Measurements from ENCODE around the gene DTD2. TPM values are rescaled to one million over a fixed set of nuclear protein-coding genes. Genes with fewer than 3 reads are reported as not detected.

The DTD2 gene
- total RNA-seq, 3 donors from 2014 or later (not counting 1 experiment from before 2014, with no cell fraction given) = 6.6 to 11.9 (median 7.4) TPM

DNA sequence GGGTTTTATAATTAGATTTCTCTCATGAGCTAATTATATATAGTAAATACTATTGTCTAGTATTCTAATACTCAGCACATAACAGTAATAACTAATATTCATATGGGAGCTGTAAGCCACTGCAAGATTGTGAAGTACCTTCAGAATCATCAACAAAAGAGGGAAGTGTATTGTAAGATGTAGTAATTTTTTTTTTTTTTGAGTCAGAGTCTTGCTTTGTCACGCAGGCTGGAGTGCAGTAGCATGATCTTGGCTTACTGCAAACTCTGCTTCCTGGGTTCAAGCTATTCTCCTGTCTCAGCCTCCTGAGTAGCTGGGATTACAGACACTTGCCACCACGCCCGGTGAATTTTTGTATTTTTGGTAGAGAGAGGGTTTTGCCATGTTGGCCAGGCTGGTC, 27.4 kb upstream of the DTD2 start:
- Histone ChIP-seq H3K27ac (ENCODE audit: low read length) (no peak overlapping the region), H3K27me3 (ENCODE audit: control insufficient read depth, insufficient read depth, low read length) (no peaks in the 10 kb centered on the region), H3K4me1 (ENCODE audit: control insufficient read depth, insufficient read depth, low read length) (no peaks in the 10 kb centered on the region), H3K9me3 (ENCODE audit: control insufficient read depth, insufficient read depth, low read length) (no peaks in the 10 kb centered on the region), H3K4me3 (ENCODE audit: low read length) (no peak overlapping the region), H3K36me3 (ENCODE audit: control insufficient read depth, insufficient read depth, low read length) (no peaks in the 10 kb centered on the region)
- Mint-ChIP-seq H3K4me1 (no peaks in the 10 kb centered on the region), H3K27me3 (ENCODE audit: low read depth in 2 of 2) (peaks cover 15 to 18% of the 10 kb centered on the region in 2 donors), H3K4me3 (no peak overlapping the region), H3K9me3 (no peaks in the 10 kb centered on the region), H3K27ac (no peak overlapping the region), H3K36me3 (no peaks in the 10 kb centered on the region)
- no peak for DNase-seq
- no peak for TF ChIP-seq CTCF (IDR thresholded peaks at IDR 0.05)
- WGBS (ENCODE audit: insufficient coverage) = 64% methylated on average over 2 of the region's 3 CpGs
- peak in 1 of 3 donors; percentile 53 for ATAC-seq
- intact Hi-C loops (cut with micrococcal nuclease) = no loop called here

DNA sequence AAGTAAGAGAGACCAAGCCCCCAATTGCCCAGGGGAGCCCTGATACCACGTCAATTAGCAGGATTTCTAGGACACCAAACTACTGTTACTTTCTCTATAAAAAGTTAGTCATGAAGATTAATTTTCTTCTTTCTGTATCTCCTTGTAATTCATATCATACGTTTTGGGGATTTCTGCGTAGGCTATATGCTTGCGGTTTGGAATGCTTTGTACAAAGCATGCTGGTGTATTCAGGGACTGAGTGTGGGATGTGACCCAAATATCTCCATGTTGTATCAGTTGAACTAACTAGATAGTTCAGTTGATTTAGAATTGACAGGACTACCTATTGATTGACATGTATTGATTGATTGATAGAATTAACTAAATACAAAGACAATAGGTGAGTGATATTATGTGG, 22.9 kb upstream of the DTD2 start:
- no peak overlapping the region for H3K27ac ChIP-seq (ENCODE audit: low read length)
- Mint-ChIP-seq H3K4me3 (no peak overlapping the region), H3K9me3 (no peaks in the 10 kb centered on the region), H3K36me3 (no peaks in the 10 kb centered on the region), H3K27me3 (ENCODE audit: low read depth in 2 of 2) (peaks cover 10 to 26% of the 10 kb centered on the region in 2 donors), H3K27ac (no peak overlapping the region), H3K4me1 (no peaks in the 10 kb centered on the region)
- H3K4me3 ChIP-seq (ENCODE audit: low read length) = no peak overlapping the region
- intact Hi-C loops (cut with micrococcal nuclease) = no loop called here
- WGBS (ENCODE audit: insufficient coverage) = 64% methylated on average over 3 of the region's 4 CpGs
- H3K36me3 ChIP-seq (ENCODE audit: control insufficient read depth, insufficient read depth, low read length) = no peaks in the 10 kb centered on the region
- no peaks in the 10 kb centered on the region for H3K9me3 ChIP-seq (ENCODE audit: control insufficient read depth, insufficient read depth, low read length)
- DNase-seq = no peak
- no peak for ATAC-seq
- no peaks in the 10 kb centered on the region for H3K4me1 ChIP-seq (ENCODE audit: control insufficient read depth, insufficient read depth, low read length)
- peaks cover 2% of the 10 kb centered on the region for H3K27me3 ChIP-seq (ENCODE audit: control insufficient read depth, insufficient read depth, low read length)
- no peak for TF ChIP-seq CTCF (IDR thresholded peaks at IDR 0.05)

DNA sequence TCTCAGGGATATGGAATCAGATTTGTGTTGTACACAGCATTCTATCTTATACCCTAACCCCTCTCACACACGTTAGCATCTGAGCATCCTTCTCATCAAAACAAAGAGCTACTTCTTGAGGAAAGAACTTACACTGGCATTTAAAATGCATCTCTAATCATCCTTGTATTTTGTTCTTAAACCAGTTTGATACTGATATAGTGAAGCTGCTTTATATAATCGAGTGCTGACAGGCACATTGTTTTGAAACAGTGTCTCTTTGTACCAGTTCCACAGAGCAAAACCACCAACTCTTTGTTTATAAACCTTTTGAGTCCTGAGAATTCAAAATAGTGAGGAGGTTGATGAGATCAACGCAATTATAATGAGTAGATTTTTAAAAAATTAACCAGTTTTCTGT, 21.7 kb upstream of the DTD2 start:
- Histone ChIP-seq H3K4me1 (ENCODE audit: control insufficient read depth, insufficient read depth, low read length) (no peaks in the 10 kb centered on the region), H3K4me3 (ENCODE audit: low read length) (no peak overlapping the region), H3K27ac (ENCODE audit: low read length) (no peak overlapping the region), H3K27me3 (ENCODE audit: control insufficient read depth, insufficient read depth, low read length) (peaks cover 2% of the 10 kb centered on the region), H3K36me3 (ENCODE audit: control insufficient read depth, insufficient read depth, low read length) (no peaks in the 10 kb centered on the region), H3K9me3 (ENCODE audit: control insufficient read depth, insufficient read depth, low read length) (no peaks in the 10 kb centered on the region)
- WGBS (ENCODE audit: insufficient coverage) = no CpG with 5 or more reads among the region's 3 CpGs
- H3K36me3 Mint-ChIP-seq = no peaks in the 10 kb centered on the region
- no peak for ATAC-seq
- no peak for DNase-seq
- H3K4me1 Mint-ChIP-seq = no peaks in the 10 kb centered on the region
- H3K4me3 Mint-ChIP-seq = no peak overlapping the region
- intact Hi-C loops (cut with micrococcal nuclease) = no loop called here
- no peak overlapping the region for H3K27ac Mint-ChIP-seq
- no peak for TF ChIP-seq CTCF (IDR thresholded peaks at IDR 0.05)
- H3K9me3 Mint-ChIP-seq = no peaks in the 10 kb centered on the region
- H3K27me3 Mint-ChIP-seq (ENCODE audit: low read depth in 2 of 2) = peaks cover 10 to 35% of the 10 kb centered on the region in 2 donors

- no peaks in the 10 kb centered on the region for H3K9me3 ChIP-seq (ENCODE audit: control insufficient read depth, insufficient read depth, low read length)
- H3K27me3 Mint-ChIP-seq (ENCODE audit: low read depth in 2 of 2) = peaks cover 3 to 34% of the 10 kb centered on the region in 2 donors
- H3K4me3 ChIP-seq (ENCODE audit: low read length) = no peak overlapping the region
- H3K27ac ChIP-seq (ENCODE audit: low read length) = no peak overlapping the region
- ATAC-seq = no peak
- intact Hi-C loops (cut with micrococcal nuclease) = no loop called here
- H3K36me3 Mint-ChIP-seq = no peaks in the 10 kb centered on the region
- H3K36me3 ChIP-seq (ENCODE audit: control insufficient read depth, insufficient read depth, low read length) = no peaks in the 10 kb centered on the region
- H3K4me1 ChIP-seq (ENCODE audit: control insufficient read depth, insufficient read depth, low read length) = no peaks in the 10 kb centered on the region
- WGBS (ENCODE audit: insufficient coverage) = 96% methylated on average over 6 of the region's 6 CpGs
- peaks cover 2% of the 10 kb centered on the region for H3K27me3 ChIP-seq (ENCODE audit: control insufficient read depth, insufficient read depth, low read length)
- no peak overlapping the region for H3K4me3 Mint-ChIP-seq
- no peaks in the 10 kb centered on the region for H3K4me1 Mint-ChIP-seq
- no peak for TF ChIP-seq CTCF (IDR thresholded peaks at IDR 0.05)
- DNase-seq = no peak
- no peak overlapping the region for H3K27ac Mint-ChIP-seq
- H3K9me3 Mint-ChIP-seq = no peaks in the 10 kb centered on the region
Observed at GRCh38 chr14:31477248-31477647, 19.9 kb upstream of the DTD2 start.

Measured in natural killer cell (primary cell).